Vagina (tissue), 2 donors: ENCODE measurements around the gene NUDT14.

ENCODE experiments used
- CTCF ChIP-seq, 3 experiments: fragments of 450-650 bp in 2 of 3; fragments of 200-600 bp in 1 of 3; sonication (generic) in 1 of 3; IDR thresholded peaks; one replicate each; pipeline ENCODE4 v1.5.1; 2017 to 2019; ENCODE audit warnings: antibody characterized with exemption in 3 of 3, mild to moderate bottlenecking in 2 of 3, moderate library complexity in 2 of 3
- POLR2AphosphoS5 ChIP-seq, 2 donors: sonication (generic); formaldehyde crosslinking; IDR thresholded peaks; one replicate each; pipeline ENCODE4 v1.9.0; 2017; ENCODE audit warnings: antibody characterized with exemption in 2 of 2, mild to moderate bottlenecking in 2 of 2, low read depth in 1 of 2; ENCODE audit not compliant: insufficient read depth in 1 of 2

- TF ChIP-seq CTCF (IDR thresholded peaks at IDR 0.05) (no peak), POLR2AphosphoS5 (IDR thresholded peaks at IDR 0.05; ENCODE audit: insufficient read depth in 1 of 2, low read depth in 1 of 2) (no peak)
Measured at GRCh38 chr14:105179191-105179590, 1.9 kb downstream of the NUDT14 start.
